ENCODE measurements around the gene SUSD3.

The SUSD3 gene

DNA sequence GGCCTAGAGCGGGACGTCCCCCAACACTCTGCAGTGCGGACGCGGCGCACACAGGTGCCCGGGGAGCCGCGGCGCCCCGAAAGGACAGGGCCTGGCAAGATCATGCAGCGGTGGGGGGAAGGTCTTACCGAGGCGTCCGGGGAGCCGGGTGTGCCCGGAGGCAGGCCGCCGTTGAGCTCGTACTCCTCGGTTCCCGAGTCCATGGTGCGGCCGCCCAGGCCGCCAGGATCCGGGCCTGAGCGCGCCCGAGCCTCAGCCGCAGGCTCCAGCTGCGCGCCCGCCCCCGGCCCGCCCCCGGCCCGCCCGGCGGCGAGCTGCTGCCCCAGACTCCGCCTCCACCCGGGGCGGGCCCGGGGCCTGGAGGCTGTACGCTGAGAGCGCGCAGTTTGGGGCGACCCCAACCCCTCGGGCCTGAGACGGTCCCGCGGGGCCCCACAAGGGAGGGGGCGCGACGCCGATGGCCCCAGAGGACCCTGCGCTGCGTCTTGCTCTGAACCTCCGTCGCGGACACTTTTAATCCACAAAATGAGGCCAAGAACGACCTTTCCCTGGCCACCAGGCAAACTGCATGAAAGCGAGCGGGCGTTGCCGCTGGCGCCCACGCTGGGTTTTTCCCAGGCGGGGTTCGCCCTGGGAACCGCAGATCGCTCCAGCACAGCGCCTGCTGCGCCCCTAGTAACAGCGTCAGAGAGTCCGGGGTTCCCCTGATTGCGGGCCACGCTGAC, 75.7 kb downstream of the SUSD3 start, which contains the start of gene NINJ1:
Gene NINJ1, minus strand, starts transcription at position 237 of the 725 bp plus-strand sequence. Its CDS starts 34 bp downstream, at position 203.
- in situ Hi-C loops (cut with HindIII; ENCODE audit: low sequenced_read_pairs): no loop called here

All from endothelial cell of hepatic sinusoid (primary cell).